Pulmonary artery endothelial cell (primary cell): ENCODE measurements around the gene UQCC2. TPM values are rescaled to one million over a fixed set of nuclear protein-coding genes. Genes with fewer than 3 reads are reported as not detected.
A peak's percentile ranks its signal among the peaks of the same experiment; 100 is the strongest.

Source experiments
- DNase-seq: peaks from one replicate; pipeline ENCODE4 v3.0.0-alpha.2; 2011; ENCODE audit warnings: low read depth, low spot score
- total RNA-seq: library from RNA; depleted of rRNA; stranded (reverse); fragments of >200 nt; gene quantifications from 2 replicates; pipeline ENCODE4 v1.2.3, GENCODE V29; 2014

Gene UQCC2
- total RNA-seq, 1 donor from 2014 or later, result 24.6 TPM

DNA sequence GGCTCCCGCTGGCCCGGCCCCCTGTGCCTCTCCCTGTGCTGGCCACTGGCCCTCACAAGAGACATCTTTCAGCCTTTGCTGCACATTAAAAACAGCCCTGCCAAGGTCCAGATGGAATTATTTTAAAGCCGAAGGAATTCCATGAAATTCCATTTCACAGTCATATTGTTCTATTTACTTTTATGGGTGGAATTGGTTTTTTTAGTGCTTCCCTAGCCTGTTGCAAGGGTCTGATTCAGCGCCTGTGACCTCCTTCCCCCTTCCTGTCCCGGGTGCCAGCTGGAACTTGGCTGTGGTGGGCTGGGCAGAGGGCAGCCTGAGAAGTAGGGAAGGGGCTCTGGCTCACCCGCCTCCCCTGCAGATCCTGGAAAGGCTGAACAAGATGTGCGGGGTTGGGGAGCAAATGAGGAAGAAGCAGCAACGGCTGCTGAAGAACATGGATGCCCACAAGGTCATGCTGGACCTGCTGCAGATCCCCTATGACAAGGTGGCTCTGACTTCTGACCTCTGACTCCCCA lies 34.3 kb downstream of the UQCC2 start:
- no peak for DNase-seq

DNA sequence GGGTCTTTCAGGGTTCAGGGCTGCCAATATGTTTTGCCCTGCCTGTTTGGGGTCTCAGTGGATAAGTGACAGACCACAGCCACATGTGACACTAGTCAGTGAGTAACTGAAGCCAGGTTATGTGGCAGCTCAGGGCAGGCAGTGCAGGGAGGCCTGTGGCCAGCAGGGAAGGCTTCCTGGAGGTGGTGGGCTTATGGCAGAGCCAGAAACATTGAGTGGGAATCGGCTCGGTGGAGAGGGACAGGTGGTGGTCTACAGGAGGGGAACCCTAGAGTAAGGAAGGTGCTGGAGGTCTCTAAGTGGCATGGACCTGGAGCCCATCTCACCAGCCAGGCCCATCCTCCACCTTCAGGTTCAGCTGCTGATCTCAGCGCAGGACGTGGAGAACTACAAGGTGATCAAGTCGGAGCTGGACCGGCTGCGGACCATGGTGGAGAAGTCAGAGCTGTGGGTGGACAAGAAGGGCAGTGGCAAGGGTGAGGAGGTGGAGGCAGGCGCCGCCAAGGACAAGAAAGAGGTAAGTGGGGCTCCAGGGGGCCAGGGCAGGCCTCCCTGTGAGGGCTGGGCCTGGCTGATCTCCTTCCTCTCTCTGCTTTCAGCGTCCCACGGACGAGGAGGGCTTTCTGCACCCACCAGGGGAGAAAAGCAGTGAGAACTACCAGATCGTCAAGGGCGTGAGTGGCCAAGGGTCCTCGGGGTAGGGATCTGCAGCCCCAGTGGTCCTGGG lies 34.9 kb downstream of the UQCC2 start:
- no peak for DNase-seq

DNA sequence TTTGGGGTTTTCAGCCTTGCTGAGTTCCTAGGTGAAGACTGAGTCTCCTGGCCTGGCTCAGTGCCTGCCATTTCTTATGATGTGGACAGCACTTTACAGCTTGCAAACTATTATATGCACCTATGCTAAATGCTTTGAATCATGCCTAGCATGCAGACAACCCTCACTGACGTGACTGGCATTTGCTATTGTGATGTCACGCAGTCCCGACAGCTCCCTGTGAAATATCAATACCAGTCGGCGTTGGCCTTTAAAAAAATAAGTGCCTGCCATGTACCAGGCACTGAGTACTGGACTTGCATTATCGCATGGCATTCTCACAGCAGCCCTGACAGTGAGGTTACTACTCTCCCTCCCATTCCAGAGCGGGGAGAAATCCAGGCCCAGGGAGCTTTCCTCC lies 35.5 kb downstream of the UQCC2 start:
- DNase-seq, result no peak

DNA sequence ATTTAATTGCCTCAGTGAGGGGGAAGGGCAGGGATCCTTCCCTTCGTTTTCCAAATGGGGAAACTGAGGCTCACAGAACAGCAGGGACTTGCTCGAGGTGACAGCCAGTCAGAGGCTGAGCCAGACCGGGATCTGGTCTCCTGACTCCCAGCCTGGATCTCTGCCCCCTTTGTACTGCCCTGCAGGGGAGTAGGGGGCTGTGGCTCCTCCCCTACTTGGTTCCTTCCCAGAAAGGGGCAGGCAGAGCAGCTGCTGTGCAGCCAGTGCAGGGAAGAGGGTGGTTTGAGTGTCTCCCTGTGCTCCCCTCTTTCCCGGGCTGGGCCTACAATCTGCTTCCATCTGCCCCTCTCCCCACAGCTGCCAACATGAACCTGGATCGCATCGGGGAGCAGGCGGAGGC lies 37.6 kb downstream of the UQCC2 start:
- no peak for DNase-seq

DNA sequence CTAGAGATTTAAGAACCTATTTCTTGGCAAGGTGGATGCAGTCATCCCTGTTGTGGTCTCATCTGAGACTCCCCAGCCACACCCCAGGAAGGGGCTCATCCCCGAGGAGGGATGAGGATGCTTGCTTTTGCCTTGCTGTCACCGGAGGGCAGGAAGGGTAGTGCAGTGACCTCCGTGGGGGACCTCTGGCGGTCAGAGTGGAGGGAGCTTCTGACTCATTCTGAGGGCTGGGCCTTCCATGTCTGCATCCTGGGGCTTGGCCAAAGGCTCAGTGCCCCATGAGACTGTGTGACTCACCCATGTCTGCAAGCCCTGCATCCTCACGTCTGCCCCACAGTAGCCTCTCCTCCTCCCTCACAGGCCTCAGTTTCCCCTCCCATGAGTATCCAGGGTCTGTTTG lies 38.7 kb downstream of the UQCC2 start:
- peak; percentile 82 for DNase-seq

DNA sequence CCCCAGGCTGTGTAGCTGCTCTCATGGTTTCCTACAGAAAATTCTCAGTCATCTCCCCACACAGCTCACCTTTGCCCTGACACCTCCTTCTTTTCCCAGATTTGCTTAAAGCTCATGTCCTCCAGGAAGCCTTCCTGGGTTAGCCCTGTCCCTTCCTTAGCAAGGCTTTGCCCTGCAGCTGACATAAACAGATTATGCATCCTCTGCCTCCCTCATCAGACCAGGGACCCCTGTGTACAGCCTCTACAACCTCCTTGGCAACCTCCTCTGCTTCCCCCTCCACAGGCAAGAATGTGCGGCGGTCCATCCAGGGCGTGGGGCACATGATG lies 39.8 kb downstream of the UQCC2 start:
- no peak for DNase-seq

DNA sequence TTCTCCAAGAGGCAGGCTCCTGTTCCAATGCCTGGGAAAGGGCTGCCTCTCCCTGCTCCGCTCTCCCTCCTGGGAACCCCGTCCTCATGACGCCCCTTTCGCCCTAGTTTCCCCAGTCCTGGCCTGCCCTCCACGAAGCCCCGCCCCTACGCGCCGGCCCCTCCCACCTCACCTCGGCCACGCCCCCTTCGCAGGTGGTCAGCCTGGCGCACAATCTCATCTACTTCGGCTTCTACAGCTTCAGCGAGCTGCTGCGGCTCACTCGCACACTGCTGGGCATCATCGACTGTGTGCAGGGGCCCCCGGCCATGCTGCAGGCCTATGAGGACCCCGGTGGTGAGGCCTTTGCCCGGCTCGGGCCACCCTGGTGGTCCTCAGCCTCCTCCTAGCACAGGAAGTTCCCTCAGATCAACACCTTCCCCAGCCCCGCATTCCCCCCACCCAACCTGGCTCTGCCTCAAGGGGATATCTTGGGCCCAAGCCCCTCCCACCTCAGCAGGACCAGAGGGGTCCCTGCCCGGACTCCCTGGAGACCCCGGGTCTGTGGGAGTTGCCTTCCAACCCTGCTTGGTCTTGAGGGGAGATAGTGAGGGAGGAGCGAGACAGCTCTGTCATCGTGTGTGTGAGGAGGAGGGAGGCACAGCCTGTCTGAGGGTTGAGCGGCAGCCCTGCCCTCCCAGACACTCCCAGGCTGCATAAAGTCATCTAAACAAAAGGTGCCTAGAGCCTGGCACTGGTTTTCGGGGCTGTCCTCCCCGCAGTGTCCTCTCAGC lies 40.3 kb downstream of the UQCC2 start:
- DNase-seq, result no peak

DNA sequence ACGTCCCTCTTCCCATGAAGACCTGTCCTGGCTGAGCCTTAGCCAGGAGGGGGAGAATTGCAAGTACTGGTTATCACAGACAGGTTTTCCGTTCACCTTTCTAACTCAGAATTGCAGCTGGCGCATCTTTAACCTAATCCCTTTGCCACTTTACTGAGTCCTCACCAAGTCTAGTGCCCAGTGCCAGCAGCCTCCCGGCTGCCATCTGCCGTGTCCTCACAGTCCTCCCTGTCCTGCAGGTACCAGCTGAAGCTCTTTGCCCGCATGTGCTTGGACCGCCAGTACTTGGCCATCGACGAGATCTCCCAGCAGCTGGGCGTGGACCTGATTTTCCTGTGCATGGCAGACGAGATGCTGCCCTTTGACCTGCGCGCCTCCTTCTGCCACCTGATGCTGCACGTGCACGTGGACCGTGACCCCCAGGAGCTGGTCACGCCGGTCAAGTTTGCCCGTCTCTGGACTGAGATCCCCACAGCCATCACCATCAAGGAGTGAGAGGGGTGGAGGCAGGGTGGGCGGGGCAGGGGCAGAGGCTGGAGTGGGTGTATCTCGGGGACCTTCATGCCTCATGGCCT lies 41.3 kb downstream of the UQCC2 start:
- DNase-seq, result no peak

DNA sequence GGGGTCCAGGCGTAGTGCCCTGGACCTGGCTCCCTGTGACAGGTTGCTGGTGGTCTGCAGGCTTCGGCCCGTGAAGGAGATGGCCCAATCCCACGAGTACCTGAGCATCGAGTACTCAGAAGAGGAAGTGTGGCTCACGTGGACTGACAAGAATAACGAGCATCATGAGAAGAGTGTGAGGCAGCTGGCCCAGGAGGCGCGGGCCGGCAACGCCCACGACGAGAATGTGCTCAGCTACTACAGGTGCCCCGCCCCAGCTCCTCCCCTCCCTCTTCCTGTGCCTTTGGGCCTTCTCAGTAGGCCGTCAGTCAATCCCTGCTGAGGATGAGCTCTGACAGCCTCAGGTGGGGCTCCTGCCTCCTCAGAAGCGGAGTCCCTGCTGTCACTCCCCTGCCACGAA lies 42.6 kb downstream of the UQCC2 start:
- no peak for DNase-seq

DNA sequence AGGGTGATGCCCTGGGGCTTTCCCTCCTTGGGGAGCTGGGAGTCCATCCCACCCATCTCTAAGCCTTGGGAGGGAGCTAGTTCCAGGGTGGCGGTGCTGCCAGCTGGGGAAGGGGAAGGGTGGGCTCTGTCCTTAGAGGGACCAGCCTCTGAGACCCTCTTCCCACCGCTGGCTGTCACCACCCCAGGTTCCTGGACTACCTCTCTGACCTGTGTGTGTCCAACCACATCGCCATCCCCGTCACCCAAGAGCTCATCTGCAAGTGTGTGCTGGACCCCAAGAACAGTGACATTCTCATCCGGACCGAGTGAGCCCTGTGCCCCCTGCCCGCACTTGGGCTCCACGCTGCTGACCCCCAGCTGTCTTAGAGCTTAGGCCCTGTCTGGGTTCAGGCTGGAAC lies 43.2 kb downstream of the UQCC2 start:
- DNase-seq, result no peak

DNA sequence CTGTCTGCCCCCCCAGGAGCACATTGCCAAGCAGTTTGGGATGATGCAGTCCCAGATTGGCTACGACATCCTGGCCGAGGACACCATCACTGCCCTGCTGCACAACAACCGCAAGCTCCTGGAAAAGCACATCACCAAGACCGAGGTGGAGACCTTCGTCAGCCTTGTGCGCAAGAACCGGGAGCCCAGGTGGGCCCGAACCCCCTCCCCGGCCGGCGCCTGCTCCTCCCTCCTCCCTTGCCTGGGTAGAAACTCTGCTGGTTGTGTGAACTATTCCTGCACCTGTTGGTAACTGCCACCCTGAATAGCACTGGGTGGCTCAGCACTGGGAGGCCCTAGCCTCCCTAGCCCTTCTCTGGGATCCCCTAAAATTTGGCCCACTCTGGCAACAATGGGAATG lies 43.7 kb downstream of the UQCC2 start:
- no peak for DNase-seq

DNA sequence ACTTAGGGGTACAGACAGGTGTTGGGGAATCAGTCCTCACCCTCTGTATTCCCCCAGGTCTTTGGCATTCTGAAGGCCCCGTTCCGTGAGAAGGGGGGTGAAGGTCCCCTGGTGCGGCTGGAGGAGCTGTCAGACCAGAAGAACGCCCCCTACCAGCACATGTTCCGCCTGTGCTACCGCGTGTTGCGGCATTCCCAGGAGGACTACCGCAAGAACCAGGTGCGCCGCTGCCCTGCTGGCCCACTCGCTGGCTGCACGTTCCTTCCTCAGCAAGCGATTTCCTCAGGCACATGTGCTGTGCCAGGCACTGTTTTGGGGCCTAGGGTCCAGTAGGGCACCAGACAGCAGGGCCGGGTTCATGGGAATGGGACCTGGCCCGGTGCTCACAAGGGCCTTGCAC lies 44.4 kb downstream of the UQCC2 start:
- no peak for DNase-seq

DNA sequence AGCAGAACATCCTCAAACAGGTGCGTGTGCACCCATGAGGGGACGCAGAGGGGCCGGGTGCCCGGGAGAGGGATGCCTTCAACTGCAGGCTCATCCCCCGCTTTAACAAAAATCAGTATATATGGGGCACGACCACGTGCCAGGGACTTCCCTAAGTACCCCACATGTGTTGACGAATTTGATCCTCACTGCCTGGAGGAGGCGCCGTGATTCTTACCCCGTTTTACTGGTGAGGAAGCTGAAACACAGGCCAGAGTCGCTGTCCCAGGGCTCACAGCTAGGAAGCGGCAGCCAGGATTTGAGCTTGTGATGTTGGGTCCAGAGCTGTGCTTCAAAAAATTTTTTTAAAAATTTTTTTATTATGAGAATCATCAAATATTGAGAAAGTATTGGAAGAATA lies 45.5 kb downstream of the UQCC2 start:
- no peak for DNase-seq

DNA sequence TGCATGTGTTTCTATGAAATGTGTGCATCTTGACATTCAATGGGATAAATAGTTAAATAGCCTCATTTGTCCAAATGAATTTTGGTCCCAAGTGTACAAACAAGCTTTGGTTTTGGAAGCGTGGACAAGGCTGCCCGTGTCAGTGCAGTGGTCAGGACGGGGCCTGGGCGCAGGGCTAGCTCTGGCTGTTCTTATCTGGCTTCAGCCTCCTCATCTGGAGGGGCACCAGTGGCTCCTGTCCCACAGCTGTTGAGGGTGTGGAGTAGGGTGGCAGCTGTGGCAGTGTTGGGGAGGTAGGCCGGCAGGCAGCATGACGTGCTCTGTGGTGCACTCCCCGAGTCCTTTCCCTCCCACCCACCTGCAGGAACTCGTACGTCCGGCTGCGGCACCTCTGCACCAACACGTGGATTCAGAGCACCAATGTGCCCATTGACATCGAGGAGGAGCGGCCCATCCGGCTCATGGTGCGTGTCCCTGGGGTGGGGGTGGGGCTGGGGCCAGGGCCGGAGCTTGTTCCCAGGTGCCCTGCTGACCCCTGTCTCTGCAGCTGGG lies 46.9 kb downstream of the UQCC2 start:
- DNase-seq, result no peak

DNA sequence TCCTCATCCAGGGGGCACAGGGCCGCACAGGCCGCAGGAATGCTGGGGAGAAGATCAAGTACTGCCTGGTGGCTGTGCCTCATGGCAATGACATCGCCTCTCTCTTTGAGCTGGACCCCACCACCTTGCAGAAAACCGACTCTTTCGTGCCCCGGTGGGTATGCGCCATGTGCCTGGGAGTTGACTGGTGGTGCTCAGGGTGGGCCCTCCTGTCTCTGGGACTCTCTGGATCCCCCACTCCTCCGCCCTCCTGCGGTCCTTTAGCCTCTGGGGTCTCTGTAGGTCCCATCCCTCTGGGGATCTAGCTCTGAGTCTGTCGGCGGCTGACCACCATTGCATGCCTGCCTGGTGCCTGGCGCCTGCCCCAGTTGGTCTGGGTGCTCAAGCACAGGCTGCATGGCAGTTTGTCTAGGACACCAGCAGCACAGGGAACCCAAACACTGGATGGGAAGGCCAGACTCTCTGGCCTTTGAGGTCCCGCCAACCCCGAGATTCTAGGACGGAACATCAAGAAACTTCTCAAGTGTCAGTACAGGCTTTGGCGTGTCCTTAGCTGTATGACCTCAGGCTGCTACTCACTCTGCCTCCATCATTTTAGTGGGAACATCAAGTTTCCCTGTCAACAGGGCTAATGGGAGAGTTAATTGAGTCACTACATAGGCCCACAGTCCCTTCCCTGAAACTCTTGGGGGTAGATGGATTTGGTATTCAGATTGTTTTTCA lies 47.6 kb downstream of the UQCC2 start:
- no peak for DNase-seq

DNA sequence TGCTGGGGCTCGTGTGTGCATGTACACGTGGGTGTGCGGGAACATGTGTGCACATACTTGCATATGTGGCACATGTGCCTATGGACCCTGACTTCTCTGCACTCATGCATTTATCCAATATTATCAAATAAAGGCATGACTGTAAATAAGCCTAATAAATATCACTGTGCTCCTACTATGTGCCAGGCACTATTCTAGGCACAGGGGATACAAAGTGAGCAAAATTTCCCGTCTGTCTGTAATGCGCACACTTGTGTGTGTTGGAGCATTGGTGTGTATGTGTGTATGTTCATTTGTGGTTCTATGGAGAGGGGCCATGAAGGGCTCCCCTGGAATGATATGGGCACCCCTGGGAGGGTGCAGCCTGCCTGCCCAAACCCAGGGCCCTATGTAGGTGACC lies 48.5 kb downstream of the UQCC2 start:
- no peak for DNase-seq

DNA sequence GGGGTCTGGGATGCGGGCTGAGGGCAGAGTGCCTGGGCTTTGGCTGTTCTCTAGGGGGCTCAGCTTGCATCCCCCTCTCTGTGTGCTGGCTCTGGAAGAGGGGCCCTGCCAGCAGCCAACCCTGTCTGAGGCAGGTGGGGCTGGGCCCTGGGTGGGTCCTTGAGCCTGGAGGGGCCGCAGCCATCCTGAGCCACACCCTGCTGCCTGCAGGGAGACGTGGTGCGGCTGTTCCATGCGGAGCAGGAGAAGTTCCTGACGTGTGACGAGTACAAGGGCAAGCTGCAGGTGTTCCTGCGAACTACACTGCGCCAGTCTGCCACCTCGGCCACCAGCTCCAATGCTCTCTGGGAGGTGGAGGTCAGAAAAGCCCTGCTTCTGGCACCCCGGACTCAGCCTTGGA lies 49.2 kb downstream of the UQCC2 start:
- no peak for DNase-seq

DNA sequence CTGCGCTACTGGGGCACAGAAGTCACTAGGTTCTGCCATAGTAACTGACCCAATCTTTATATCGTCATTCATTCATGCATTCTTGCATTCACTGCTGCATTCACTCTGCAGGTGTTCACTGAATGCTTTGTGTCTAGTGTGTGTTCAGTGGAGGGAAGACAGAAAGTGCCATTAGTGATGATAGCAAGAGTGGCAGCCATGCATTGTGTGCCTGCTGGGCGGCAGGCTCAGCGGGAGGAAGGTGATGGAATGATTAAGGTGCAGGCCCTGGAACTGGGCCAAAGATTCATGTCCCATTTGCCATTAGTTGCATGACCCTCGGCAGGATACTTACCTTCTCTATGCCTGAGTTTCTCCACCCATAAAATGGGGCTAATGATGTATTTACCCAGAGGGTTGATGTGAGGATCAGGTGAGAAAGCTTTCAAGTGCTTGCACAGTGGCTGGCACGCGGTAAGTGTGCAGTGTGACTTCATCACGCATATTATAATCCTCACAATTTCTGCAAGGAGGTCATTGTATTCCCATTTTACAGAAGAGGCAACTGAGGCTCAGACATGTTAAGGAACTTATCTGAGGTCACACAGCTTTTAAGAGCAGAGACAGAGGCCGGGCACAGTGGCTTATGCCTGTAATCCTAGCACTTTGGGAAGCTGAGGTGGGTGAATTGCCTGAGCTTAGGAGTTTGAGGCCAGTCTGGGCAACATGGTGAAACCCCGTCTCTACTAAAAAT lies 50.2 kb downstream of the UQCC2 start:
- no peak for DNase-seq

DNA sequence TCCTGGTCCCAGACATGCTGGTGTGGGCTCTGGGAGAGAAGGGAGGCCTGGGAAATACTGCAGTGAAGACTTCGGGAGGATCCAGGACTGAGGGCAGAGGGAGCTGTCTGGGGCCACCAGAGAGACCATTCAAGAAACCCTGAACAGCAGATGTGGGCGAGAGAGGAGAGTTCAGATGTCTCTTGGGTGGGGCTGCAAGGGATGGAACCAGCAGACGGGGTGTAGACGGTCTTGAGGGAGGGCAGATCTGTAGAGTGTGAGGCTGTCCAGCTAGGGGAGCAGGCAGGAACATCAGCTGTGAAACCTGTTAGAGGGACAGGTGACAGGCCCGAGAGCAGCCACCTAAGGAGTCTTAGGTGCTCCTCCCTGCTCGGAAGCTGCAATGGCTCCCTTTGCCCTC lies 51.5 kb downstream of the UQCC2 start:
- no peak for DNase-seq

DNA sequence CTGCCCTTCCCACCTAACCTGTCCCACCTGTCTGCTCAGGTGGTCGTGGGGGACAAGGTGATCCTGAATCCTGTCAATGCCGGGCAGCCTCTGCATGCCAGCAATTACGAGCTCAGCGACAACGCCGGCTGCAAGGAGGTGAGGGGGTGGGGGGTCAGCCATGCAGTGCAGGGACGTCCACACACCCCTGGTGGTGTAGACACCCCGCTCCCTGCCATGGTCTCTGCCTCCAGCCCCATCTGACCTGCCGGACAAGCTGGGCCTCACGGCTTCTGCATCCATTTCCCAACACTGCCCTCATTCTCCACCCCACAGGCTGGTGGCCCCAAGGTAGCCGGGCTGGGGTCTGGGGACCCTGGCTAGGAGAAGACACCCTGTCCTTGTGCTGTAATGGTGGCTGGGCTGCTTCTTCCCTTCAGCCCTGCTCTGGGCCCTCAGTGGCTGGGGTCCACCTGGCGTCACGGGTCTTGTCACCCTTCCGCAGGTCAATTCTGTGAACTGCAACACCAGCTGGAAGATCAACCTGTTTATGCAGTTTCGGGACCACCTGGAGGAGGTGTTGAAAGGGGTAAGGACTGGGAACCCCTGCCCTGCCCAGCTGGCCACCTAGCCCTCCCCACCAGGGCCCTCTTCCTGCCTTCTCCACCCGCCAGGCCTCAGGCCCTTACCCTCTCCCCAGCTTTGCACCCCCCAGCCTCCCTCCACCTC lies 52.4 kb downstream of the UQCC2 start:
- no peak for DNase-seq
